GM20431 (cell line): ENCODE results near the gene LRRK1.
"Not testable (repeated sequence)": the region's sequence is repeated elsewhere in the genome, so short reads cannot be mapped to it uniquely, and the experiment has no call there.

Source experiments
- in situ Hi-C: fragments of 300-500 bp; cut with MseI, MboI; formaldehyde crosslinking; loops from one replicate; pipeline ENCODE4 v1.15.0; 2020; ENCODE audit warnings: low sequenced_read_pairs; ENCODE audit not compliant: unreplicated experiment

Gene LRRK1

DNA sequence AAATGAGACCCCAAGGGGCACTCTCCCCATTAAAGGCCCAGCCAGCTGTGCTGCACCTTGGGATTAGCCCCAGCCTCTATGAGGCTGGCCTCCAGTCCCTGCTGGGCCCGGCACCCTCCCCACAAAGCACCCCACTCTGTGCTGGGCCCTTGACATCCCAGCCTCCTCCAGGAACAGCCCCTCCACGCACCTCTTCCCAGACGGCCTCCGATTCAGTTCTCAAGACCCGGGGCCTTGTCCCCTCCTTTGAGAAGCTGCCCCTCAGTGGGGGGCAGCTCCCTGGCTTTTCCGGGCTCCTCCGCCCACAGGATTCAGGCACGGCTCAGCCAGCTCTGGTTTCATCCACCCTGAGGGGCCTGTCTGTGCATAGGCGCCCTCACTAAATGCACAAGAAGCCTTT is 144.1 kb downstream of the LRRK1 start:
- in situ Hi-C loops, result no loop called here

DNA sequence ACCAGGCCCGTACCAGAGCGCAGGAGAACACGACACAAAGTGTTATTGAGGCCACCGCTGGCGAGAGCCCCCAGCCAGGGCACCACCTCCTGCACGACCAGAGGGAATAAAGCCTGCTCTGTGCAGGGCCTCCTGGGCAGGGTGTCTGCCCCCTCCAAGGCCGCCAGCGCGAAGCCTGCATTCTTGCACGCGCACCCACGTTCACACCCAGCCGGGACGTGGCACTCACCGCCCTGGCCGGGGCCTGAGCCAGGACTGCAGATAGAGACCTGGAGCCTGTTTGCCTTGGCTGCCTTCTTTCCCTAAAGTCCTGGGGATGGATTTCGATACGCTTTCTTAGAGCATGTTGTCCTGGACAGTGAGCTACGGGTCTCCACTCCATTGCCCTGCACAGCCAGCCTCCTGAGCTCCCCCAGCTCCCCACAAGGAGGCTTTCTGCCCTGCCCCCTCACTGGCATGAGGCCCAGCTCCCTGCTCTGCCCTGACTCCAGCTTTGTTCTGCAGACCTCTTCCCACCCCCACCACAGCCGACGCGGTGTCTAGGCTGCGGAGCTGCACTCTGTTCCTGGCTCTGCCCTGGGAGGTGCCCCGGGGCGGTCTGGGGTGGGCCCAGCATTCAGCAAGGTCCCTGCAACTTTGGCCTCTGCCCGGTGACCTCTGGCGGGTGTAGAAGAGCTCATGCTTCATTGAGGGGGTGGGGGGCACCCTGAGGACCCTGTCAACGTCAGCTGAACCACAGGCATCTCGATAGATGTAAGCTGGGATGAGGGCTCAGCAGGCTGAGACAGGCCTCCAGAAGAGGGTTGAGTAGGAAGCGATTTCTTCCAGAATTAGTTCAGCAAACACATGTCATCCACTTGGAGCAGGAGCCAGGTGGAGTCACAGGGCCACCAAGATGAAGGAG is 145.0 kb downstream of the LRRK1 start:
- in situ Hi-C loops, result no loop called here

- in situ Hi-C loops, result no loop called here
Measured at GRCh38 chr15:101064795-101065569, 145.8 kb downstream of the LRRK1 start.

GRCh38 chr15:101065570-101066221 is 146.5 kb downstream of the LRRK1 start:
- in situ Hi-C loops, result no loop called here

DNA sequence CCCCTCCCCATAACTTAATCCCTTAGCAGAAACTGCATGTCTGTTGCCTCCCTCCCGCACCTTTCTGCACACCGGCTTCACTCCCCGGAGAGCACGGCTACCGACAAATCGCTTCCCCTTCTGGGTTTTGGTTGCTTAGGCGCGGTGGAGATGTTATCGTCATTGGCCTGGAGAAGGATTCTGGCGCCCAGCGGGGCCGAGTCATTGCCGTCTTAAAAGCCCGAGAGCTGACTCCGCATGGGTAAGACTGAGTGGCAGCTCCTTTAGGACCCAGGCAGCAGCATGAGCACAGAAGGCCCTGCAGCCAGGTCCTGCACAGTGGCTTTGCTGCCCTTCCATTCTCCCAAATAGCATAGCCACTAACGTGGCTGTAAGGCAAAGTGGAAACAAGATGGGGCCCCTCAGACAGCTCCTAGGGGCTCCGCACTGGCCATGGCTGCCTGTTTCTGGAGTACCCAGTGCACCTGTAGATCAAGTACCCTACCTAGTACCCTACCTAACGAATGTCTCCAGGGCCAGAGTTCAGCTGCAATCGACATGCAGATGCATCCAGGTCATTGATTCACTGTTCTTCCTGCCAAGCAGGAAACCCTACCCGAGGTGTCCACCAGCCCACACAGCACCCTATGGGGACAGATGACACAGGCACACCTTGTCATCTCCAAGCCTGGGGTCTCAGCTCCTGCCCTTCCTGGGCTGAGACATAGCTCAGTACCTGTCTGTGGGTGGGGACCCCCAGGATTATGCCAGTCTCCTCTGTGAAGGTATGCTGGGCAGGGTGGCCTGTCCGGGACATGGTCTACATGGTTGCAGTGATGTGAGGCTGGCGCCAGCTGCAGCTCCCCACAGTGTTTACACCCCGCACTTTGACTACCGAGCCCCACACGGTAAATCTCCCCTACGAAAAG is 147.6 kb downstream of the LRRK1 start:
- in situ Hi-C loops, result no loop called here

DNA sequence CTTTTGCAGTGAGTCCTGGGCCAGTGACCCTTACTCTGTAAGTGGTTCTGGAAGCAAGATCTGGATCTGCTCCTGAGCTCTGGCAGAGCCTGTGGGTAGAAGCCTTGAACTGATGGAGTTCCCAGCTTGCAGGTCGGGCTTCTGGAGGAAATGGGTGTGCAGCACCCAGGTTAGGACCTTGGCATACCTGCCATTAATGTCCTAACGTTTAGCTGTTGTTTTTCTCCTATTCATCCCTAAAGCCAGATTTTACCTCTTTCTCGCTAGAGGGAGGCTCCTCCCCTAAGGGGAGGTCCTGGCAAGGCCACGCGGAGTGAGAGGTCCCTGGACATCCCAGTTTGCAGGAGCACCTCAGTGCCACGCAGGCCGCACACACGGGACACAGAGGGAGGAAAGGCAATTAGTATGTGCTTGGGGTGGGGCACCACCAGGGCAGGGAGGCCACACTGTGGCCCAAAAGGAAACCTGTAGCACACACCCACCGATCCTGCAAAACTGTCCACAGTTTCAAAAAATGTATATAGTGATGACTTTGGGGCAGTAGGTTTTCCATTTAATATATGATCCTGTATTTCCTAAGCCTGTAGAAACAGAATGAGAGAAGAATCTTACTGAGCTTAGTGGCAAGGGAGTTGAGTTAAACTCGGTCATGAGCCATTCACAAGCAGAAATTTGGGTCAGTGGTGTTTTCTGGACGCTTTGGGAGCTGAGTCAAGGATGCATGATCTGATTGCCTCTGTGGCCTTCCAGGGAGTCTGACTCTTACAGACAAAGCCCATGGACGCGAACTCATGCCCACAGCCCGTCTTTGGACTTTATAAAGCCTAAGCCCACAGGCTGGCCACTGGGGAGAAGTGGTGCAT is 148.7 kb downstream of the LRRK1 start:
- in situ Hi-C loops, result no loop called here

GRCh38 chr15:101068523-101068960 is 149.4 kb downstream of the LRRK1 start:
- in situ Hi-C loops, result no loop called here

- in situ Hi-C loops, result no loop called here
Measured at GRCh38 chr15:101068961-101069653, 149.9 kb downstream of the LRRK1 start.

DNA sequence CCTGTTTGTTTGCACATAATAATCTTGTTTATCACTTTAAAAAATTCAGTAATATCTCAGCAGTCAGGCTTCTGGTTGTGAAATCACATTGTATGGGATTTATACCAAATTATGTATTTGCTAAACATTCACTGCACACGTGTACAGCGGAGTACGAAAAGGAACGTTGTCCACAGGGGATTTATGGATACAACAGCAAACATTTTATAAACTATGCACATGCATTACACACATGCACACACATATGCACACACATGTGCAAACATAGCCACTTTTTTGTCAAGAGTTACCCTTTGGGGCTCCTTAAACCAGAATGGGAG is 150.5 kb downstream of the LRRK1 start:
- in situ Hi-C loops, result no loop called here

DNA sequence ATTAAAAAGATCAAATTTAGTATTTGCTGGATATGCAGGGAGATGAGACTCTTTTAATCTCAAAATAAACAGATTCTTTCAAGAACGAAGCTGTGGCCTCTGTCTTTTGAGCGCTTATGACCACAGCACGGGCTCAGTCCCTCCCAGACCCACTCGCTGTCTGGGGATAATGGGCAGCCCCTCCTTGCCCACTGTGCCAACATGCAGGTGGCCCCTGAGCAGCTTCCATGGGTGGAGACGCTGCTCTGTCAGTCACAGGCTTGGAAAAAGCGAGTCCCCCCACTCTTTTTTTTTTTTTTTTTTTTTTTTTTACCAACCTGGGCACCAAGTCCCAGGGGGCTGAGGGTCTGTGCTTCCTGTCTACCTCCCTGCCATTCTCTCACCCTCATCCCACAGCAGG is 150.9 kb downstream of the LRRK1 start:
- in situ Hi-C loops, result no loop called here

DNA sequence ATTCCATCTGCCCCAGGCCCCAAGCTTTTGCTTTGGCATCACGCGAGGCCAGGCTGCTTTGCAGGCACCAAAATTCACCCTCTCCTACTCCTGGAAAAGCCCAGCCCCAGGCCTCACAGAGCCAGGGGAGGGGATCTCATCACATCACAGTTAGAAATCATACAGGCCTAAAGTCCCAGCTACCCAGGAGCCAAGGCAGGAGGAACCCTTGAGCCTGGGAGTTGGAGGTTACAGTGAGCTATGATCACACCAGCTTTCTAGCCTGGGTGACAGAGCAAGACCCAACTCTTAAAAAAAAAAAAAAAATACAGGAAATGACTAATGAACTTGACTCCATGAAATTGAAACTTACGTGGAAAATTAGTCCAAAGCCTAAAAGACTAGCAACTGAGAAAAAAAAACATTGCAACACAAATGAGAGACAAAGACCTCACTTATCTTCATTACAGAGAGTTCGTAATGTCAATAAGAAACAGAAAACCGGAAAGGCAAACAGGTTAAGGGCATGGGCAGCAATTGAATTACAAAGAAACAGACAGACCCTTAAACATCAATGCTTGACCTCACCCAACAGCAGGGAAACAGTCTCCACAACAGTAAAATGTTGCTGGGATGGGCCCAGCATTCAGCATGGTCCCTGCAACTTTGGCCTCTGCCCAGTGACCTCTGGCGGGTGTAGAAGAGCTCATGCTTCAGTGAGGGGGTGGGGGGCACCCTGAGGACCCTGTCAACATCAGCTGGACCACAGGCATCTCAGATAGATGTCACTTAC is 151.5 kb downstream of the LRRK1 start:
- in situ Hi-C loops, result no loop called here

GRCh38 chr15:101071651-101072050 is 152.5 kb downstream of the LRRK1 start:
- in situ Hi-C loops, result no loop called here

- in situ Hi-C loops, result not testable (repeated sequence)
Measured at GRCh38 chr15:101072235-101072634, 153.1 kb downstream of the LRRK1 start.

DNA sequence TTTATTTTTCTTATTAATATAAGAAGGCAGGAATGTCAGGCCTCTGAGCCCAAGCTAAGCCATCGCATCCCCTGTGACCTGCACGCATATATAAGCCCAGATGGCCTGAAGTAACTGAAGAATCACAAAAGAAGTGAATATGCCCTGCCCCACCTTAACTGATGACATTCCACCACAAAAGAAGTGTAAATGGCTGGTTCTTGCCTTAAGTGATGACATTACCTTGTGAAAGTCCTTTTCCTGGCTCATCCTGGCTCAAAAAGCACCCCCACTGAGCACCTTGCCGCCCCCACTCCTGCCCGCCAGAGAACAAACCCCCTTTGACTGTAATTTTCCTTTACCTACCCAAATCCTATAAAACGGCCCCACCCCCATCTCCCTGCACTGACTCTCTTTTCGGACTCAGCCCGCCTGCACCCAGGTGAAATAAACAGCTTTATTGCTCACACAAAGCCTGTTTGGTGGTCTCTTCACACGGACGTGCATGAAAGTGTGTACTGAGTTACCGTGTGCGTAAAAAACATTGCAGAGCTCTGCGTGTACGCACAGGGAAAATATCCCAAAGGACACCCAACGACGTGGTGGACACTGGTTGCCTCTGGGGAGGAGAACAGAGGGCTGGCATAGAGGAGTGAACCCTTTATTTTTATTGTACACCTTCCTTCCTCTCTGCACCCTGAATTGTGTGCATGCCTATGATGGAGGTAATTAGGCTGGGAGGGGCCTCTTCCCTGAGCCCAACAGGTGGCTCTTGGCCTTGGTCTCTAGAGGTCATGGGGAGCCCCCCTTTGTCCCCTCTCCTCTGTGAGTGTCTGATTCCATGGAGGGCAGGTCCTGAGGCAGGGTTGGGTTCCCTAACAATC is 158.9 kb downstream of the LRRK1 start:
- in situ Hi-C loops, result not testable (repeated sequence)

- in situ Hi-C loops, result no loop called here
Measured at GRCh38 chr15:101078669-101079323, 159.6 kb downstream of the LRRK1 start.

DNA sequence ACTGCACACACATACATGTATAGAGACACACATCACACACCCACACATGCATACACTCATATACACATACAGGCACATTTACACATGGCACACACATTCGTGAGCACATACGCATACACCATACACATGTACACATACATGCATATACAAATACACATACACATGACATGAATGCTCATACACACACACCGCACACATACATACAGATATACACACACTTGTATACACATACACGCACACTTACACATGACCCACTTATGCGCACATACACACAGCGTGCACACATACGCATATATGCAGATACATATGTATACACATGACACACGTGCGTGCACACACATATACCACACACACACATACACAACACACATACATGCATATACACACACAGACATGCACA is 162.7 kb downstream of the LRRK1 start:
- in situ Hi-C loops, result loop anchor here (10.0 kb wide), 1 partner anchor 183 kb away; no protein-coding TSS in a partner anchor
